ENCODE data around the gene AKR7A3. TPM values are rescaled to one million over a fixed set of nuclear protein-coding genes. Genes with fewer than 3 reads are reported as not detected.
"Not testable (repeated sequence)": the region's sequence is repeated elsewhere in the genome, so short reads cannot be mapped to it uniquely, and the experiment has no call there.

The AKR7A3 gene
- 1.5 and 2.1 TPM in 2 replicates for total RNA-seq
- long read RNA-seq, result 0 reads

DNA sequence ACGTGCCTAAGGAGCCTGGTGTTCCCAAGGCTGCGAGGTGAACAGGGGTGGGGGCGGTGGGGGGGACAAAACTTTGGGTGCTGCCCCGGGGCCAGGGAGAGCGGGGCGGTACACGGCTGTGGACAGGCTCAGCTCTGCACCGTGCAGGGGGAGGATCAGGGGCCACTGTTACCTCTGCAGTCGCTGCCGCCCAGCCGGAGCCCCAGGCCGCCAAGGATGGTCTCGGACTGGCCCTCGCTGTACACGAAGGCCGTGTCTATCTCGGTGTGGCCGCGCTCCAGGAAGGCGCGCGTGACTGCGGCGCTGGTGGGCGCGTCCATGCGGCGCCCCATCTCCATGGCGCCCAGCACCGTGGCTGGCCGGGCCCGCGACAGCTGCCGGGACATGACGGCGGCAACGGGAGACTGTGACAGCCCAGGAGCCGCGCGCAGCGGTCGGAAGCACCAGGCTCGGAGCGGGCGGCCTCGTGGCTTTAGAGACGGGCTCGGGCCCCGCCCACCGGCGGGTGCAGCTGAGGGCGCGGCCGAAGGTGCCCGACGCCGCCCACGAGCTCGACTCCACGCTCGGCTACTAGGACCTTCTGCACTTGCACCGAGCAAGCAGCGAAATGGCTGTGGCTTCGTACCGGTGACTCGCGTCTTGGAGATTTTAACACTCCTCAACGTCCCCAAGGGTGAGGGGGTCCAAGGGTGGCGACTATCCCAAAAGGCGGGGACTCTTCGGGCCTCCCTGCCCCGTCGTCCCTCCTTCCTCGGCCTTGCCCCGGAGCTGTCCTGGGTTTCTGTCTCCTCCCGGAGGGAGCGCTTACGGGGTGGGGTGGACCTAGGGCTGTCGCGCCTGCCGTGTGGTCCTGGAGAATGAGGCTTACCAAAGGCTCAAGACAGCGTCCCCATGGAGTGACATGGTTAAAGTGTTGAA, at the start of gene AKR7A3:
Gene AKR7A3 (minus strand): TSS at position 447 of the 918 bp plus-strand sequence. CDS start 61 bp downstream, at position 386.
- H3K4me3 Mint-ChIP-seq (ENCODE audit: unreplicated experiment); H3K9me3 Mint-ChIP-seq (ENCODE audit: unreplicated experiment); H3K27ac Mint-ChIP-seq (ENCODE audit: unreplicated experiment); DNase-seq (ENCODE audit: extremely low spot score, unreplicated experiment); H3K4me1 Mint-ChIP-seq (ENCODE audit: unreplicated experiment); H3K27me3 Mint-ChIP-seq (ENCODE audit: unreplicated experiment): not testable (repeated sequence)
- peaks cover 15% of the 10 kb centered on the region for H3K36me3 Mint-ChIP-seq (ENCODE audit: unreplicated experiment)

DNA sequence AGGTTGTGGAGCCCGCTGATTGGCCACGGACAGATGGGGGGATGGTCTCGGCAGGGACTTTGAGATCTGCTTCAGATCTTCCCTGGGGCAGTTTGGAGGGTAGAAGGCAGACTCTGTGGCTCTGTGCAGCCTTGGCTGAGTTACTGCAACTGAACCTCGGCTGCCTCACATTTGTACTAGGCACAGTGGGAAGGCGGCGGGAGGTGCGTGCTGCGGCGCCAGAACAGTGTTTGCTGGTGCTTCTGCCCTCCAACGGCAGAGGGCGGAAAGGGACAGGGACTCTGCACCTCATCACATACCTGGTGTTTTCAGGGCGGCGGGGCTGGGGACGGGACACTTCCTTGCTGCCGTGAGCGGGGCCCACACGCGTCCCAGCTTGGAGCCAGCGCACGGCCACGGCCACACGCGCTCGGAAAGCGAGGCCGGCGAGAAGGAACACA, 49.8 kb upstream of the AKR7A3 start:
- DNase-seq (ENCODE audit: extremely low spot score, unreplicated experiment), result no peak
- Mint-ChIP-seq H3K4me3 (ENCODE audit: unreplicated experiment) (no peak overlapping the region), H3K4me1 (ENCODE audit: unreplicated experiment) (peaks cover 15% of the 10 kb centered on the region), H3K27ac (ENCODE audit: unreplicated experiment) (peak overlapping the region; percentile 12), H3K36me3 (ENCODE audit: unreplicated experiment) (peaks cover 17% of the 10 kb centered on the region), H3K9me3 (ENCODE audit: unreplicated experiment) (no peaks in the 10 kb centered on the region), H3K27me3 (ENCODE audit: unreplicated experiment) (no peaks in the 10 kb centered on the region)
- TF ChIP-seq, protein P1, sequence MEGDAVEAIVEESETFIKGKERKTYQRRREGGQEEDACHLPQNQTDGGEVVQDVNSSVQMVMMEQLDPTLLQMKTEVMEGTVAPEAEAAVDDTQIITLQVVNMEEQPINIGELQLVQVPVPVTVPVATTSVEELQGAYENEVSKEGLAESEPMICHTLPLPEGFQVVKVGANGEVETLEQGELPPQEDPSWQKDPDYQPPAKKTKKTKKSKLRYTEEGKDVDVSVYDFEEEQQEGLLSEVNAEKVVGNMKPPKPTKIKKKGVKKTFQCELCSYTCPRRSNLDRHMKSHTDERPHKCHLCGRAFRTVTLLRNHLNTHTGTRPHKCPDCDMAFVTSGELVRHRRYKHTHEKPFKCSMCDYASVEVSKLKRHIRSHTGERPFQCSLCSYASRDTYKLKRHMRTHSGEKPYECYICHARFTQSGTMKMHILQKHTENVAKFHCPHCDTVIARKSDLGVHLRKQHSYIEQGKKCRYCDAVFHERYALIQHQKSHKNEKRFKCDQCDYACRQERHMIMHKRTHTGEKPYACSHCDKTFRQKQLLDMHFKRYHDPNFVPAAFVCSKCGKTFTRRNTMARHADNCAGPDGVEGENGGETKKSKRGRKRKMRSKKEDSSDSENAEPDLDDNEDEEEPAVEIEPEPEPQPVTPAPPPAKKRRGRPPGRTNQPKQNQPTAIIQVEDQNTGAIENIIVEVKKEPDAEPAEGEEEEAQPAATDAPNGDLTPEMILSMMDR (IDR thresholded peaks at IDR 0.05), result no peak

DNA sequence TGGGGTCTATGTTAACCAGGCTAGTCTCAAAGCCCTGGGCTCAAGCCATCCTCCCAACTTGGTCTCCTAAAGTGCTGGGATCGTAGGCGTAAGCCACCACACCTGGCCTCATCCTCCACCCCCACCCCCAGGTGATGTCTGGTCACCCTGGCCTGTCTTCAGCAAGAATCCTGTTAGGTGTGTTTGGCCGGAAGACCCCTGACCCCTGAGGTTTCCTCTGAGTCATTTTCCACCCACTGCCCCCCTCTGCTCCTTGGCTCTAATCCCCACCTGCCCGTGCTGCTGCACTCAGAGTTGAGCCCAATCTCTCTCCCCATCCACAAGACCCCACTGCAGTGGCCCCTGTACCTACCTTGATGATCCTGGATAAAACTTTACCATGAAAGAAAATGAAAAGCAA, 48.7 kb upstream of the AKR7A3 start:
- no peaks in the 10 kb centered on the region for H3K27me3 Mint-ChIP-seq (ENCODE audit: unreplicated experiment)
- peaks cover 13% of the 10 kb centered on the region for H3K36me3 Mint-ChIP-seq (ENCODE audit: unreplicated experiment)
- H3K4me1 Mint-ChIP-seq (ENCODE audit: unreplicated experiment), result peaks cover 15% of the 10 kb centered on the region
- no peak overlapping the region for H3K4me3 Mint-ChIP-seq (ENCODE audit: unreplicated experiment)
- no peaks in the 10 kb centered on the region for H3K9me3 Mint-ChIP-seq (ENCODE audit: unreplicated experiment)
- no peak overlapping the region for H3K27ac Mint-ChIP-seq (ENCODE audit: unreplicated experiment)
- TF ChIP-seq, protein P1 (IDR thresholded peaks at IDR 0.05), result no peak
- DNase-seq (ENCODE audit: extremely low spot score, unreplicated experiment), result no peak

DNA sequence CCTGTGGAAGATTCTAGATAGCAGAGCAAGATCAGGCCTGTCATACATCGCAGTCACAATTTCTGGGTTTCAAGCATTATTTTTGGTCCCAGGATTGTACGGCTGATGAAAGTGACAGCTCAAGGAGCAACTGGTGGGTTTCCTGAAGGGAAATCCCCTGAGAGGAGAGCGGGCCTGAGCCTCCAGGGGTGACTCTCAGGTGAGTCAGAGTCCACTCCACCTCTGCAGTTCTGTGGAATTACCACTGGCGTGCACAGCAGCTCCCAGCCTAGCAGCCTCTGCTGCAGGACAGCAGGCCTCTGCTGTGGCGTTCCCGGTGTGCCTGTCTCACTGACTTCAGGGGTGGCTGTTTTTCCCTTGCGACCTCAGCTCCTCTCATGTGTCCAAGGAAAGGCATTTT, 48.0 kb upstream of the AKR7A3 start:
- H3K9me3 Mint-ChIP-seq (ENCODE audit: unreplicated experiment), result no peaks in the 10 kb centered on the region
- H3K27me3 Mint-ChIP-seq (ENCODE audit: unreplicated experiment), result no peaks in the 10 kb centered on the region
- H3K27ac Mint-ChIP-seq (ENCODE audit: unreplicated experiment), result no peak overlapping the region
- H3K4me1 Mint-ChIP-seq (ENCODE audit: unreplicated experiment), result peaks cover 14% of the 10 kb centered on the region
- TF ChIP-seq, protein P1 (IDR thresholded peaks at IDR 0.05), result no peak
- DNase-seq (ENCODE audit: extremely low spot score, unreplicated experiment), result no peak
- peaks cover 13% of the 10 kb centered on the region for H3K36me3 Mint-ChIP-seq (ENCODE audit: unreplicated experiment)
- H3K4me3 Mint-ChIP-seq (ENCODE audit: unreplicated experiment), result no peak overlapping the region

DNA sequence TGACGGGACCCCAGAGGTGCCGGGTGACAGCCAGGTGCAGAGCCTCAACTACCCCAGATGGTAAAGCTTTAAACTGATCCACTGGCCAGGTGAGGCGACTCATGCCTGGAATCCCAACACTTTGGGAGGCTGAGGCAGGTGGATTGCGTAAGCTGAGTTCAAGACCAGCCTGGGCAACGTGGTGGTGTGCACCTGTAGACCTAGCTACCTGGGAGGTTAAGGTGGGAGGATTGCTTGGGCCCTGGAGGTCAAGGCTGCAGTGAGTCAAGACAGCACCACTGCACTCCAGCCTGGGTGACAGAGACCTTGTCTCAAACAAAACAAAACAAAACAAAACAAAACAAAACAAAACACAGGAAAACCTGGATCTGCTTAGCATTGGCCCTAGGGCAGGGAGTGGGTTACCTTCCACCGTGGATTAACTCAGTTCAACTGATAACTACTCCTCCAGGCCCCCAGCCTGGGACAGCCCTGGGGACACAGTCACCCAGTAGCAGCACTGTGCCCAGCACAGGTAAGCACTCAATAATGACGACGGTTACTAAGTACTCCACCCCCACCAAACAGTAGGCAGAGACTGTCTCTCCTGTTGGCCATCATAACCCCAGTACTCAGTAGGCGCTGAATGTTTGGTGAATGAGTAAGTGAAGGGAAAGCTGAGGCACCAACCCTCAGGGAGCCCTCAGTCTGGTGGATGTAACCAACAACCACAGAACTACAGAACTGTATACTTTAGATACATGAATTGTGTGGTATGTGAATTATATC, 45.2 kb upstream of the AKR7A3 start:
- Mint-ChIP-seq H3K4me1 (ENCODE audit: unreplicated experiment) (peaks cover 10% of the 10 kb centered on the region), H3K4me3 (ENCODE audit: unreplicated experiment) (no peak overlapping the region), H3K36me3 (ENCODE audit: unreplicated experiment) (peaks cover 5% of the 10 kb centered on the region), H3K9me3 (ENCODE audit: unreplicated experiment) (no peaks in the 10 kb centered on the region), H3K27ac (ENCODE audit: unreplicated experiment) (no peak overlapping the region), H3K27me3 (ENCODE audit: unreplicated experiment) (no peaks in the 10 kb centered on the region)
- TF ChIP-seq, protein P1 (IDR thresholded peaks at IDR 0.05), result no peak
- no peak for DNase-seq (ENCODE audit: extremely low spot score, unreplicated experiment)
